ENCODE results near the gene ITFG1.
"Not testable (repeated sequence)": the region's sequence is repeated elsewhere in the genome, so short reads cannot be mapped to it uniquely, and the experiment has no call there.

Gene ITFG1

DNA sequence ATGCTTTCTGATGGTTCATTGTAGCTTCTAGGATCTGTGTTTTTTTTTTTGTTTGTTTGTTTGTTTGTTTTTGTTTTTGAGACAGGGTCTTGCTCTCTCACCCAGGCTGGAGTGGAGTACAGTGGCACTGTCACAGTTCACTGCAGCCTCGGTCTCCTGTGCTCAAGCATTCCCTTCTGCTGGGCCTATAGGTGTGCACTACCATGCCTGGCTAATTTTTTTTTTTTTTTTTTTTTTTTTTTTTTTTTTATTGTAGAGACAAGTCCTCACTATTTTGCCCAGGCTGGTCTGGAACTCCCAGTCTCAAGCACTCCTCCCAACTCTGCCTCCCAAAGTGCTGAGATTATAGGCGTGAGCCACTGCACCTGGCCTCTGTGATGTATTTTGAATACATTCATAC lies 12.1 kb upstream of the ITFG1 start:
- not testable (repeated sequence) for DNase-seq

DNA sequence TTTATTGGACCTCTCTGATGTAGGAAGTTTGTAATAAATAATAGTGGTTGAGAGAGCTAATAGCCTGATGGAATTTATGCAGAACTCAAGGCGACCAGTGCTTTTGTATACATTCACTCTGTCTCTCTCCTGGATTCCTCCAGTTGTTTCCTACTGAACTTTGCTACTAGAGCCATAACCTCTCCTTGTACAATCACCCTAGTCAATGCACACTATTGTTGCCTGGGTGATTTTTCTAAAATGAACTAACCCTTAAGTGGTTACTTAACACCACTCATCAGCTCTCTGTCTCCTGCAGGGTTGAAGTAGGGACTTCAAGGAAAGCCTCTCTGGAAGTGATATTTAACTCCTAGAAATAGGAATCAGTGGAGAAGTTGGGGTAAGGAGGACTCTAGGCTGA lies 9.9 kb upstream of the ITFG1 start:
- no peak for DNase-seq

DNA sequence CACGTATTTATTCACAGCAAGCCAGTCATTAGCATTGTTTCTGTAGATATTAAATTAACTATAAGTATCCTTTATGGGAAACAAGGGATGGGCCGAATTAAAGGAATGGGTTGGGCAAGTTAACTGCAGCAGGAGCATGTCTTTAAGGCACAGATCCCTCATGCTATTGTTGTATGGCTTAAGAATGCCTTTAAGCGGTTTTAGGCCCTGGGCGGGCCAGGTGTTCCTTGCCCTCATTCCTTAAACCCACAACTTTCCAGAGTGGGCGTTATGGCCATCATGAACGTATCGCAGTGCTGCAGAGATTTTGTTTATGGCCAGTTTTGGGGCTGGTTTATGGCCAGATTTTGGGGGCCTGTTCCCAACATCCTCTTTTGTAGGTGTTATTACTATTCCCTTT lies 9.3 kb upstream of the ITFG1 start:
- no peak for DNase-seq

DNA sequence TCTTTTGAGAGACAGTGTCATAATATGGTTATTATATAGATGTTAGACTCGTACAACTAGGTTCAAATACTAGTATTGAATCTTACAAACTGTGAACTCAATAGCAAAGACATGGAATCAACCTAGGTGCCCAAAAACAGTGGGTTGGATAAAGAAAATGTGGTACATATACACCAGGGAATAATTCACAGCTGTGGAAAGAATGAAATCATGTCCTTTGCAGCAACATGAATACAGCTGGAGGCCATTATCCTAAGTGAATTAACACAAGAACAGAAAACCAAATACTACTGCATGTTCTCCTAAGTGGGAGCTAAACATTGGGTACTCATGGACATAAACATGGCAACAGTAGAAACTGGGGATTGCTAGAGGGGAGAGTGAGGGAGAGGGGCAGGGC lies 8.4 kb upstream of the ITFG1 start:
- DNase-seq: no peak

DNA sequence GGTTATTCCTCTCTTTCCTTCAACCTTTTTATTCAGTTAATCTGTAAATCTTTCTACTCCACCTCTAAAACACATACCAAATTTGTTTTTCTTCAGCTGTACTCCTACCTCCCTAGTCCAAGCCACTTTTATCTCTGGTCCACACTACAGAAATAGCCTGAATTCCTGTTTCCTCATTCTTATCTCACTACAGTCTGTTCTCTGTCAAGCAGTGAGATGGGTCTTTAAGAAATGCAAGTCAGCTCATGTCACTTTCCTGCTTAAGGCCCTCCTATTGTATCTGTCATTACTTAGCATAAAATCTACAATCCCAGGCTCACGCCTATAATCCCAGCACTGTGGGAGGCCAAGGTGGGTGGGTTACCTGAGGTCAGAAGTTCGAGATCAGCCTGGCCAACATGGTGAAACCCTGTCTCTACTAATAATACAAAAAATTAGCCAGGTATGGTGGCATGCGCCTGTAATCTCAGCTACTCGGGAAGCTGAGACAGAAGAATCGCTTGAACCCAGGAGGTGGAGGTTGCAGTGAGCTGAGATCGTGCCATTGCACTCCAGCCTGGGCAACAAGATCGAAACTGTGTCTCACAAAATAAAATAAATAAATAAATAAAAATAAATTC lies 7.3 kb upstream of the ITFG1 start:
- DNase-seq: not testable (repeated sequence)

DNA sequence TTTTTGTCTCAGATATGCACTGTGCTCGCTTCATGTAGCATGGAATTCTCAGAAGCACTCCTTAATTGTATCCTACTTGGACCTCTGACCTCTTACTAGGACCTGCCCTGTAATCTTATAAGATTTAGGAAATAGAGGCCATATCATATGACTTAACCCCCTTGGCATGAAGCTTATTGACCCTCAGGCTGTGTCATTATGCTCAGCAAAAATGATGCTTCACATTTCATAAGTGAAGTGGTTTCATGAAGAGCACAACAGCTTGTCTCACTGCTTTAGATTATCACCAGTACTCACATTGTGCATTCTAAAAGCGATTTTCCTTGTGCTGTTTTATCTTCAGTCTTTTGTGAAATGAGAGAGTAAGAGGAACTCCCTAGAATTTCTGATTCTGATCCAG lies 6.6 kb upstream of the ITFG1 start:
- no peak for DNase-seq

DNA sequence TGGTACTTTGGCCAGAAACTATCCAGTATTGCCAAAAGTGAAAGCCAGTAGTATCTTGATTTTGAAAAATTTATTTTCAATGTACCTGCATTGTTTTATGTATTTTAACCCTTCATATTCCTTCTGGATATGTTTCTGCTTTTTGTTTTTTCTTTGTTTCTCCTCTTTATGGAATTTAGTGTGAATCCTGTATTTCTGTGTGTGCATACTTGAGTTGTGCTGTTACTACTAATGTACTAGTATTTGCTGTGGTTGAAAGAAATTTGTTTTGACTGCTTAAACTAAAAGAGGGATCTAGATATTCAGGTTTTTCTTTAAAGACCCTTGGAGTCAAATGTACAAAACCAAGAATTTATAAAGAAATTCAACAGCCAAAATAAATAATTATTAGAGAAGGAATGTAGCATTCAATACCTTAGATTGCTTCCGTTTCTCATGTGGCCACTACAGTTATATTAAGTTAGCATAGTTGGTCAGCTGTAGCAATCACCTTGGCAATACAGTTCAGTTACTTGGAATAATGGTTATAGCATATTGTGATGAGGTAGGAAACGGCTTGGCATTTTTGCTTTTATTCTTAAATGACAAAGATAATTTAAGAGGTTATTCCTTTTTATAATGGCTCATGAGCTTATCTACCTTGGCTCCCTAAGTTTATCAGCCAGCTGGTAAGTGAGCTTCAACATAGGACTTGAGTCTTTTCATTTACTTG lies 5.2 kb upstream of the ITFG1 start:
- DNase-seq: no peak

DNA sequence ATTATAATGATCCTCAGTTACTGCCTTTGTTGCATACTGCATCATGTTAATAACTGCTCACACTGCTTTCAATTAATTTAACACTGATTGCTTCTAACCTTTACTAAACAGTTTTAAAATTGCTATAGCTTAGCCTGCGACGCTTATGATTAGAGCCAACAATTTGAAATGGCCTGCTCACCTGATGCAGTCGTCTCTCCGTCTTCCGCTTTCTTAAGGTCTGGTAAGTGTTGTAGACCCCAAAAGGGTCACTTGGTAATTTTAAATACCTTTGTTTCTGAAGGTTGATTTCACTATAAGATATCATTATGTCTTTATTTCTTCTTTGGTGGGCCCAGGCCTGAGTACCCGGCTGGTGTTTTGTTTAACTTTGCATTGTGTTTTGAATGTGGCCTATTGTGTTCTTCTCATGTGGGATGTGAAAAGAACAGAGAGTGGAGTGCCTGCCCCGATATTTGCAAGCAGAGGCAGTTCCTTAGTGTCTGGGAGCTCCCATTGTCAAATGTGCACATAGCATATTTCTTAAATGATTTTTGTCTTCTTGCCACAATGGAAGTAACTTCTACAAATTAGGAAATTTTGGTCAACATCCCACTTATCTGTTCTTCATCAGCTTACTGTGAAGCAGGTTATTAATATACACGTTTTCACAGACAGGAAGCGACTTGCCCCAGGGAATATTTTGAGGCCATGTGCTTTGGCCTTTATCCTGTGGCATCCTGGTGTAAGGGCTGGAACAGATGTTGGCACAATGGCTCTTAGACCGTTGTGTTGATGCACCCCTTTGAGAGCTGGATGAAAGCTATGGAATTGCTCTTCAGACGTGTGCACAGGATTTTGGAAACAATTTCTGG lies 3.1 kb upstream of the ITFG1 start:
- DNase-seq: no peak

DNA sequence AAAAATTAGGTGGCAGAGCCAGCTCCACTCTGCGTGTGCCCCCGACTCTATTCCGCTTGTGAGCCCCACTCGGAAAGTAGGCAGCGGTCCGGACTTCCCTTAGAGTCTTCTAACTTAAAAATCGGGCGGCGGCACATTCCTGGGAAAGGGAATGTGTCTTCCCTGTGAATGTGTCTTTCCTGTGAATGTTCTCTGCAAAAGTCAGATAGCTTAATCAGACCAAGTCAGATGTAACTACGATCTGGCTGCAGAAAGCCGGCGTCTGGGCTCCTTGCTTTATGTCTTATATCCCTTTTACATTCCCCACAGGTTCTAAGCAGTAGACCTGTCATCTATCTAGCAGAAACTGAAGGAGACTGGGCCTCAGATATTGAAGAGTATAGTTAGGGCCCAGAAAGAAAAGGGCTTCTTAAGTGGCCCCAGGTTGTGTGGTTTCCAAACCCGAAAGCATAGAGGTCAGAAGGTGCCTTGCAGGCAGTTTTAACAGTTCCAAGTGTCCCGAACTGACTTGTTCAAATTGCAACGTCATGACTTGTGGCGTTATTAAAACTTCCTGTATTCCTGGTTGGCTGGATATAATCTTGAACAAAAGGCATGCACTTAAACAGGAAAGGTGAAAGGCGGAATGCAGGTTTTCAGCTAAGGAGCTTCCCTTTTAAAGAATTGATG lies 869 bp upstream of the ITFG1 start:
- DNase-seq: no peak

DNA sequence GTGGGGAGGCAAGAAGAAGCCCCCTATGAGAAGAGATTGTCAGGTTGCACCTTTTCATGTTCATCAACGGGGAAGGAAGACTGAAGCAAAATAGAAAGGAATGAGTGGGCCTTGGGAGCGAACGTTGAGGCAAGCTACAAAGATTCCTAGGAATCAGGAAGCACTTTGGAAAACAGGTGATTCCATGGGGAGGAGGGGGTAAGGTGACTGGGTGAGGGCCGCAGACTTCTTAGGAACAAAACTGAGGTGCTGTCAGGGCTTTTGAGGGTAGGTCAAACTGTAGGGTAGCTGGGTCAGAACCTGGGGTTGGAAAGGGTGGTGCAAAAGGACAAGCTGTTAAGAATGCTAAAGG lies 528 bp downstream of the ITFG1 start:
- no peak for DNase-seq

DNA sequence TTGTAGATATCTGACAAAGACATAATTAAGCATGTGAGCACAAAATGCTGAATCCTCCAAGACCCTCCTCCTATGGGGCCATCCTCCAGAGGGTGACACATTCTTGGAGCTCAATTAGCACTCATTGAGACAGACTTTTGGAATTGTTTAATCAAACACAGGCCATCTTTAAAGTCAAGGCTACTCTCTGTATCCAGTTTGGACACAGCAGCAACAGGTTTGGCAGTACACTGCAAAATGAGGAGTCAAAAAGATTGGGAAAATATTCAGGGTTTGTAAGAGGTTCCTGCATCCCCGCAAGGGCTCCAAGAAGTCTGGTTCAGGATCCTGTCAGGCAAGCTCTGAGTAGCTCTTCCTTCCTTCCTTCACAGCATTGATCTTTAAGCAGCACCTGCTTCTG lies 1.3 kb downstream of the ITFG1 start:
- no peak for DNase-seq

DNA sequence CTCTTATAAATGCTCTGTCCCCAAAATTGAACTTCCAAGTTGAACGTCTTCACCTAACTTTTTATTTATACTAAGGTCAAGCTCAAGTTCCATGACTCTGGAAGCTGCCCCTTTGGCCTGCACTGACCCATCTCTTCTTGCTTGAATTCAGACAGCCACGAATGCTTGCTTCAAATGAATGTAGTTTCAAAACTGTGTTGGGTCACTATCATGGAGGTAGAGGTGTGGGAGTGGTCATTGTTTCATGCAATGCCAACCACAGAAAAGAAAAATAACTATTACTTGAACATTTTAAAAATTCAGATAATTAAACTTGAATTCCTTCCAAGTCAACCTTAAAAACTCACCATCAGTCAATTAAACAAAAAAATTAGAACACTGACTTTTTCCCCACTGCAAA lies 2.5 kb downstream of the ITFG1 start:
- DNase-seq: no peak

DNA sequence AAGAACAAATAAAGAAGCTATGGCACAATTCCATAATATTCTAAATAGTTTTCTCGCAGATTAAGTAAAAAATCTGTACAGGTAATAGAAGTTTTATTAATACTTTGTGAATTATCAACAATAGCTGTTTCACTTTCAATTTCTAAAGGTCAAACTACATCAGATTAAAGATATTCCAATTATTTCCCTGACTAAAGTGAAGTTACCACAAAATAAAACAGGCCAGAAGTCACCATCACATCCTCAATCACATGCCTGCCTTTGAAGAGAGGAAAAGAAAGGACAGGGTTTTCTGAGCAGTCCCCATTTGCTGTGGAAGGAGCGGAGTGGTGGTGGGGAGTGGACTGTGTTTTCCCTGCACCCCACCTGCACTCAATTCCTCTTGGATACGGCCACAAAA lies 11.1 kb downstream of the ITFG1 start:
- no peak for DNase-seq

DNA sequence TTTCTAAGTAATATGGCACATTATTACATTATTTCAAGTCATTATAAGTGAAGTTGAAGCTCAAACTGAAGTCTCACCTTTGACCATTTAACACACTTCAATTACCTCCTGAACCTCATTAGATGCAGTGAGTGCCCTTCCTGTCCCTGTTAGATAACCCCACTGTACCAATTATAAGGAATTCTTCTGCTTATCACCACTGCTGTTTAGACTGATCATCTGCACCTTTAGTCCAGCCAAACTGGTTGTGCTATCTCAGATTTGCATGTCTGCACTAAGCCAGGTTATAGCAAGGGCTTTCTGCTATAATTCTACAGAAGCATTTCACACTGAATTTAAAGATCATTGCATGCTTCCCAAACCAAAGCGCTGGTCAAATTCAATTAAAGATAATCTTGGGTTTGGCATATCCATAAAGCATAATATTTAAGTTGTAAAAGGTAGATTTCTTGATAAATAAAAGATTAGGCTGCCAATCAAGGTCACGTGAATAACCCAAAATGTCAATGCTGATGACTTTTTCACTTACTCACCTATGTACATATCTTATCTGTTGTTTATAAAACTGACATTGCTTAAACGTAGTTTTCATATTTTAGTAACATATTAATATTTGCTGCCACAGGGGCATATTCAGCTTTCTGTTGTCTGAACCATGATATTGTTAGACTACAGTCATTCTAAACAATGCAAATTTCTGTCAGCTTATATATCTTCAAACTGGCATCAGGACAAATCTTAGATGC lies 11.9 kb downstream of the ITFG1 start:
- no peak for DNase-seq

DNA sequence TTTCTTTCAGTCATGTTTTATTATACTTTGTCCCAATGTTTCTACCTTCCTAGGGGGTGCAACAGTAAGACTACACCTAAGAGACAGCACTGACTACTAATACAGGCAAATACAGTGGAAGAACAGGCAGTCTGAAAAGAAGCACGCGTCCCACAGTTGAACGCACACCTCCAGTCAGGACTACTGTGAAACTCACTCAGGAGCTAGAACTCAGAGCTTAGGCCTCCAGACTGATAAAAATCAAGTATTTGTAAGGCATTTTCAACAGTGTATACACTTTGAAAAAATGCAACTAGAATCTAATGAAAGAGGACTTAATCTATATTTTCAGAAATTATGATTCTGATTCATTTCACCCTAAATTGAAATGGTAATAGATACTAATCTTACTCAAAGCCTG lies 14.4 kb downstream of the ITFG1 start:
- no peak for DNase-seq

DNA sequence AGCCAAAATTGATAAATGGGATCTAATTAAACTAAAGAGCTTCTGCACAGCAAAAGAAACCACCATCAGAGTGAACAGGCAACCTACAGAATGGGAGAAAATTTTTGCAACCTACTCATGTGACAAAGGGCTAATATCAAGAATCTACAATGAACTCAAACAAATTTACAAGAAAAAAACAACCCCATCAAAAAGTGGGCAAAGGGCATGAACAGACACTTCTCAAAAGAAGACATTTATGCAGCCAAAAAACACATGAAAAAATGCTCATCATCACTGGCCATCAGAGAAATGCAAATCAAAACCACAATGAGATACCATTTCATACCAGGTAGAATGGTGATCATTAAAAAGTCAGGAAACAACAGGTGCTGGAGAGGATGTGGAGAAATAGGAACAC lies 18.0 kb downstream of the ITFG1 start:
- DNase-seq: not testable (repeated sequence)

DNA sequence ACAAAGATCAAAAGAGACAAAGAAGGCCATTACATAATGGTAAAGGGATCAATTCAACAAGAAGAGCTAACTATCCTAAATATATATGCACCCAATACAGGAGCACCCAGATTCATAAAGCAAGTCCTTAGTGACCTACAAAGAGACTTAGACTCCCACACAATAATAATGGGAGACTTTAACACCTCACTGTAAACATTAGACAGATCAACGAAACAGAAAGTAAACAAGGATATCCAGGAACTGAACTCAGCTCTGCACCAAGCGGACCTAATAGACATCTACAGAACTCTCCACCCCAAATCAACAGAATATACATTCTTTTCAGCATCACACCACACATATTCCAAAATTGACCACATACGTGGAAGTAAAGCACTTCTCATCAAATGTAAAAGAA lies 20.8 kb downstream of the ITFG1 start:
- DNase-seq: not testable (repeated sequence)

DNA sequence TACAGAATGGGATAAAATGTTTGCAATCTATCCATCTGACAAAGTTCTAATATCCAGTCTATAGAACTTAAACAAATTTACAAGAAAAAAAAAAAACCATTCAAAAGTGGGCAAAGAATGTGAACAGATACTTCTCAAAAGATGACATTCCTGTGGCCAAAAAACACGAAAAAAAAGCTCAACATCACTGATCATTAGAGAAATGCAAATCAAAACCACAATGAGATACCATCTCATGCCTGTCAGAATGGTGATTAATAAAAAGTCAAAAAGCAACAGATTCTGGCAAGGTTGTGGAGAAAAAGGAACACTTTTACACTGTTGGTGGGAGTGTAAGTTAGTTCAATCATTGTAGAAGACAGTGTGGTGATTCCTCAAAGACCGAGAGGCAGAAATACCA lies 26.6 kb downstream of the ITFG1 start:
- not testable (repeated sequence) for DNase-seq

DNA sequence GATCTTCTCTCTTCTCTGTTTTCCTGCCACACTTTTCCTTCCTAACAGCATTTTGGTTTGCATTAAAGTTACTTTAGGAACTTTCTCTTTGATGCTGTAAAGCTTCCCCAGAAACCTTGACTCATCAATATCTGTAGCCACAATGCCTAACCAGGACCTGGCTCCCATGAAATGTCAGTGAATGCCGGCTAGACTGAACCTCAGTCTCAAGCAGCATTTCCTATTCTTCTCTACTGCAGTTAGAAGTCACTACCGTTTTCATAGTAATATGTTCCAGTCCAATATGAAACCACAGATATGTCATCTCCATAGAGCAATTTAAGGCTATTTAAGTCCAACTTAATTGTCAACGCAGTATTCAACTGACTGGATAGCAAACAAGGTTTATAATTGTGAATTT lies 28.9 kb downstream of the ITFG1 start:
- DNase-seq: no peak

DNA sequence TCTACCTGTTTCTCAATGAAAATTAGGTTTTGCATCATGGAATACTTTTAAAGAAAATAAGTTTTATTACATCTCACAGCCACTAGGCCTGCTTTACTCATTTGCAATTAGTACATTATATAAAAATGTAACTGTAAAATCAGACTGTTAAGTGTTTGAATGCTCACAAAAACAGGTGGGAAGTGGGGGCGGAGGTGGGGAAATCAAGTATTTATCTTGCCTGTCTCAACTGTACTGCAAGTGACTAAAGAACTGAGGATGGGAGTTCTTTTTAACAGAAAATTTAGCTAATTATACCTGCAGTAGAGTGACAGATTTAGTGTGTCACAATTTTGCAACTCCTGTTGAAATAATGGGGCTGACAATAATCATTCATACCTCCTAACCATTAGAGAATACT lies 34.1 kb downstream of the ITFG1 start:
- no peak for DNase-seq

DNA sequence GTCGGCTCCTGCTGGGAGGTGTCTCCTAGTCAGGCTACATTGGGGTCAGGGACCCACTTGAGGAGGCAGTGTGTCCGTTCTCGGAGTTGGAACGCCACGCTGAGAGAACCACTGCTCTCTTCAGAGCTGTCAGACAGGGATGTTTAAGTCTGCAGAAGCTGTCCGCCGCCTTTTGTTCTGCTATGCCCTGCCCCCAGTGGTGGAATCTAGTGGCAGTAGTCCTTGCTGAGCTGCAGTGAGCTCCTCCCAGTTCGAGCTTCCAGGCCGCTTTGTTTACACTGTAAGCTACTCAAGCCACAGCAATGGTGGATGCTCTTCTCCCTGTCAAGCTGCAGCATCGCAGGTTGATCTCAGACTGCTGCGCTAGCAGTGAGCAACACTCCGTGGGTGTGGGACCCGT lies 36.0 kb downstream of the ITFG1 start:
- no peak for DNase-seq

DNA sequence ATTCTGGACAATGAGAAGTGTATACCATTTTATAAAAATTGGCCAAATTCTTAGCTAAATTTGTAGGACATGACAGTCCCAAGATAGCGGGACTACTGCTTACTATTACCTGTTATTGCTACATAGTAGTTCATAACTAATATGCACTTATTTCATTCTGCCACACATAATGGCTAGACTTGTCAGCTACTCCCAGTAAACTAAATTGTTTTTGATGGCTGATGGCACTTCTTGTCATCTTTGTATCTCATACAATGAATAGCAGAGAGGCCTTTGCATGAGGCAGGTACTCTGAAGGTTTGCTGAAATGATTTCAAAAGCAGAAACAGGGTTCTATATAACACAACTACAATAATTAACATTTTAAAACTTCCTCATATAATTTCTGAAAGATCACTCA lies 44.0 kb downstream of the ITFG1 start:
- no peak for DNase-seq

DNA sequence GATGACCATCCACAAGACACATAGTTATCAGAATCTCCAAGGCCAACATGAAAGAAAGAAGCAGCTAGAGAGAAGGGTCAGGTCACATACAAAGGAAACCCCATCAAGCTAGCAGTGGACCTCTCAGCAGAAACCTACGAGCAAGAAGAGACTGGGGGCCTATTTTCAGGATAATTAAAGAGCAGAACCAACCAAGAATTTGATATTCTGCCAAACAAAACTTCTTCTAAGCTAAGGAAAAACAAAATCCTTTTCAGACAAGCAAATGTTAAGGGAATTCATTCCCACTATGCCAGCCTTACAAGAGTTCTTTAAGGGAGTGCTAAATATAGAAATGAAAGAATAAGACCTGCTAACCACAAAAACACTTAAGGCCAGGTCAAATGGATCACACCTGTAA lies 47.8 kb downstream of the ITFG1 start:
- DNase-seq: no peak

All from activated T-cell treated with anti-CD3 and anti-CD28 coated beads for 4 hours (primary cell).